Neural crest cell (in vitro differentiated cells): ENCODE measurements around the gene SAP30BP. TPM values are rescaled to one million over a fixed set of nuclear protein-coding genes. Genes with fewer than 3 reads are reported as not detected.
A peak's percentile ranks its signal among the peaks of the same experiment; 100 is the strongest.

Experiments
- DNase-seq: peaks from one replicate; pipeline ENCODE4 v3.0.0; 2021; ENCODE audit warnings: low read depth, mixed read lengths, low spot score
- H3K27ac Mint-ChIP-seq: one replicate; pipeline ENCODE4 v1.8.0; 2021; ENCODE audit warnings: mild to moderate bottlenecking, mixed read lengths; ENCODE audit not compliant: unreplicated experiment
- H3K27me3 Mint-ChIP-seq: 2 replicates; pipeline ENCODE4 v1.8.0; 2021; ENCODE audit warnings: low read depth, mild to moderate bottlenecking, mixed read lengths
- H3K36me3 Mint-ChIP-seq: 2 replicates; pipeline ENCODE4 v1.8.0; 2021; ENCODE audit warnings: low read depth, mild to moderate bottlenecking, mixed read lengths
- H3K4me1 Mint-ChIP-seq: 2 replicates; pipeline ENCODE4 v1.8.0; 2021; ENCODE audit warnings: mixed read lengths
- H3K4me3 Mint-ChIP-seq: one replicate; pipeline ENCODE4 v1.8.0; 2021; ENCODE audit warnings: mild to moderate bottlenecking, mixed read lengths
- H3K9me3 Mint-ChIP-seq: 2 replicates; pipeline ENCODE4 v1.8.0; 2021; ENCODE audit warnings: mixed read lengths
- long read RNA-seq: library from polyadenylated mRNA; unstranded; transcript quantifications from one replicate; pipeline ENCODE4 v2.0.0, GENCODE V29; 2020
- total RNA-seq: library from RNA; stranded (reverse); gene quantifications from 2 replicates; pipeline ENCODE4 v1.2.1, GENCODE V29; 2021
- TF ChIP-seq, protein P1 (sequence below): fragments of 200-600 bp; sonication (generic); conservative IDR thresholded peaks from 2 replicates; pipeline ENCODE4 v1.5.0; 2021; ENCODE audit warnings: antibody characterized with exemption, mild to moderate bottlenecking

SAP30BP gene
- total RNA-seq = 113 and 123 TPM in 2 replicates
- long read RNA-seq, transcript SAP30BP-225 (11 exons, 2,722 nt) = major isoform, 81 of 100 reads
- long read RNA-seq, partial matches to known transcripts = 8 of 100 reads
- long read RNA-seq, other reads (novel, unspliced or antisense) = 5 of 100 reads

DNA sequence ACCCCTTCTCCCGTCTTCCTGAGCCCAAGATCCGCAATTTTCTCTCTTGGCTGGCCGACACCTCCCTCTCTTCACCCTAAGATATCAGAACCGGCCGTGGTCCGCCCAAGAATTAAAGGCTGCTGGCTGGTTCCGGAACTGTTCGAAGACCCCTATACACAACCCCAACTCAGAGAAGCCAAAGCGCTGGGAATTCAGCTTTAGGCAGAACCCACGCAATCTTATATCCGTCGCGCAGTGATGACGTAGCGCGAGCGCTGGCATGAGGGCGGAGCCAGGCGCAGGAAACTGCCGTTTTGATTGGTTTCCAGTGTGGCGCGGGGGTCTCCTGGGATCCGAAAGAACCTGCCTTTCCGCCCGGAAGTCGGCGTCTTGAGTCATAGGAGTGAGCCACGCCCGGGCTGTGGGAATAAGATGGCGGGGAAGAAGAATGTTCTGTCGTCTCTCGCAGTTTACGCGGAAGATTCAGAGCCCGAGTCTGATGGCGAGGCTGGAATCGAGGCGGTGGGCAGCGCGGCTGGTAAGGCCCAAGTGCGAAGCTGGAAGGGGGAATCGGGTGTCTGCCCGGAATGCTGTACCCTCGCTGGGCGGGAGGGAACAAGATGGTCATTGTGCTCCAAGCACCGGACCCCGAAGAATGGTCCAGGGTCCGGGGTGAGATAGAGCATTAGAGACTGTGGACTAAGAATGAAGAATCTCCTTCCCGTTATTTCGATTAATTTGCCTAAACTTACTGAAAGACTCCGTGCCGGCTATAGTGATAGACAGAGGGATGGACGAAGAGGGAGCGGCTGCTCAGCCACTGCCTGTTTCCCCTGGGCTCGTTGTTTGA, at the start of gene SAP30BP, which contains the start of gene RECQL5:
TSS of gene SAP30BP (plus strand) at position 380 of the 832 bp plus-strand sequence. CDS start at position 415, 35 bp downstream.
TSS of gene RECQL5 (minus strand) at position 196 of the 832 bp plus-strand sequence. CDS start 597 bp downstream, outside the sequence.
- peaks cover 7% of the 10 kb centered on the region for H3K36me3 Mint-ChIP-seq
- H3K27ac Mint-ChIP-seq = no peak within 1 kb of the TSS
- no peaks in the 10 kb centered on the region for H3K9me3 Mint-ChIP-seq
- H3K4me3 Mint-ChIP-seq = peak within 1 kb of the TSS; percentile 56
- H3K4me1 Mint-ChIP-seq = peaks cover 25% of the 10 kb centered on the region
- H3K27me3 Mint-ChIP-seq = no peaks in the 10 kb centered on the region
- peak; percentile 96 for DNase-seq
- TF ChIP-seq, protein P1, sequence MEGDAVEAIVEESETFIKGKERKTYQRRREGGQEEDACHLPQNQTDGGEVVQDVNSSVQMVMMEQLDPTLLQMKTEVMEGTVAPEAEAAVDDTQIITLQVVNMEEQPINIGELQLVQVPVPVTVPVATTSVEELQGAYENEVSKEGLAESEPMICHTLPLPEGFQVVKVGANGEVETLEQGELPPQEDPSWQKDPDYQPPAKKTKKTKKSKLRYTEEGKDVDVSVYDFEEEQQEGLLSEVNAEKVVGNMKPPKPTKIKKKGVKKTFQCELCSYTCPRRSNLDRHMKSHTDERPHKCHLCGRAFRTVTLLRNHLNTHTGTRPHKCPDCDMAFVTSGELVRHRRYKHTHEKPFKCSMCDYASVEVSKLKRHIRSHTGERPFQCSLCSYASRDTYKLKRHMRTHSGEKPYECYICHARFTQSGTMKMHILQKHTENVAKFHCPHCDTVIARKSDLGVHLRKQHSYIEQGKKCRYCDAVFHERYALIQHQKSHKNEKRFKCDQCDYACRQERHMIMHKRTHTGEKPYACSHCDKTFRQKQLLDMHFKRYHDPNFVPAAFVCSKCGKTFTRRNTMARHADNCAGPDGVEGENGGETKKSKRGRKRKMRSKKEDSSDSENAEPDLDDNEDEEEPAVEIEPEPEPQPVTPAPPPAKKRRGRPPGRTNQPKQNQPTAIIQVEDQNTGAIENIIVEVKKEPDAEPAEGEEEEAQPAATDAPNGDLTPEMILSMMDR = no peak

DNA sequence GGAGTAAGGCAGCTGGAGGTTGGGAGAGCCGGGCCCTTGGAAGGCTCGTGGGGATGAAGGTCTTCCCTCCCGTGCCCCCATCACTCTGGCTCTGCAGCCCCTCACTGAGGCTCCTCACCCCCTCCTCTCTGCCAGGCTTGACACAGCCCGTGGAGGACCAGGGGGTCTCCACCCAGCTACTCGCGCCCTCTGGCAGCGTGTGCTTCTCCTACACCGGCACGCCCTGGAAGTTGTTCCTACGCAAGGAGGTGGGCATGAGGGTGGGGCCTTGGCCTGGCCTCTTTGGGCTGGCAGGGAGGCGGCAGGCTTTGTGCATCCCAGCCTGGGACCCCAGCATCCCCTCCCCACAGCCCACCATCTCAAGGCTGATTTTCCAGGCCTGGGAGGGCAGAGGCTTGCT, 49.5 kb upstream of the SAP30BP start:
- Mint-ChIP-seq H3K4me3 (no peak overlapping the region), H3K4me1 (peaks cover 8% of the 10 kb centered on the region), H3K27ac (peak overlapping the region; percentile 57), H3K9me3 (no peaks in the 10 kb centered on the region), H3K27me3 (peaks cover 2% of the 10 kb centered on the region), H3K36me3 (no peaks in the 10 kb centered on the region)
- TF ChIP-seq, protein P1 = no peak
- DNase-seq = no peak

DNA sequence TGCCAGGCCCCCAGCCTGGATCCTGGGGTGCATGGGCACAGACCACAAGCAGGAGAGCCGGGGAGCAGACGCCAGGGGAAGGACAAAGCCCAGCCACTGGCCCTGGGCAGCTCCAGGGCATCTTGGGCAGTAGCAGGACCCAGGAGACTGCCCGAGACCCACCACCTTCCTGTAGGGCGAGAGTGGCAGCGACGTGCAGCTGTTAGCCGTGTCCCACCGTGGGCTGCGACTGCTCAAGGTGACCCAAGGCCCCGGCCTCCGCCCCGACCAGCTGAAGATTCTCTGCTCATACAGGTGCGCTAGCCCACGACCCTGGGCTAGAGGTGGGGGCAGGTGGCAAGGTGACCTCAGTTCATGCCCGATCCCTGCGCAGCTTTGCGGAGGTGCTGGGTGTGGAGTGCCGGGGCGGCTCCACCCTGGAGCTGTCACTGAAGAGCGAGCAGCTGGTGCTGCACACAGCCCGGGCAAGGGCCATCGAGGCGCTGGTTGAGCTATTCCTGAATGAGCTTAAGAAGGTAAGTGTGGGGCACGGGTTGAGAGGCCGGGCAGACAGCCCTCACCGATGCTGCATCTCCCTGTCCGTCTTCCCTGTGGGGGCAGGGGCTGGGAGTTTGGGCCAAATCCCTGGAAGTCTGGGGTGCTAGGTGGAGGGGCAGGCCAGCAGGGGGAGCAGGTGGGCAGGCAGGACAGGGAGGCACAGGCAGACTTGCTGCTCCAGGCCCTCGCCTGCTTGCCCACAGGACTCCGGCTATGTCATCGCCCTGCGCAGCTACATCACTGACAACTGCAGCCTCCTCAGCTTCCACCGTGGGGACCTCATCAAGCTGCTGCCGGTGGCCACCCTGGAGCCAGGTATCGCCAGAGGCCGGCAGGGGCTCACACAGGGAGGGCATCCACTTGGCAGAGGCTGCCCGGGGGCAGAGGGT, 47.4 kb upstream of the SAP30BP start:
- peaks cover 3% of the 10 kb centered on the region for H3K27me3 Mint-ChIP-seq
- peaks cover 9% of the 10 kb centered on the region for H3K4me1 Mint-ChIP-seq
- TF ChIP-seq, protein P1 = peak; percentile 64
- H3K27ac Mint-ChIP-seq = no peak overlapping the region
- H3K4me3 Mint-ChIP-seq = no peak overlapping the region
- H3K36me3 Mint-ChIP-seq = no peaks in the 10 kb centered on the region
- DNase-seq = peak; percentile 70
- no peaks in the 10 kb centered on the region for H3K9me3 Mint-ChIP-seq

DNA sequence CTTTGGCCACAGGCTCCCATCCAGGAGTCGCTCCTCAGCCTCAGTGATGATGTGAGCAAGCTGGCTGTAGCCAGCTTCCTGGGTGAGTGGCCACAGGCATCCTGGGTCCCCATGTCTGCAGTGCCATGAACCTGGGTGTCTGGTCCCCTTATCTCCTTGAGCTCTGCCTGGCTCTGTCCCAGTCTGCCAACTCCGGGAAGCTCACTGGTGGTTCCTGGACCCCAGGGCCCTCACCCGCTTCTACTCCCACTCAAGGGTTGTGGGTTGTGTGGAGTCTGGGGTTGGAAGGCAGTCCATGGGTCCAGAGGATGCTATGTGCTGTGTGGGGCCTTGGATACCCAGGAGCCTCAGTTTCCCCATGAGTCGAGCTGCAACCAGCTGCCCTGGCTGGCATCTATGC, 45.6 kb upstream of the SAP30BP start:
- DNase-seq = no peak
- H3K9me3 Mint-ChIP-seq = no peaks in the 10 kb centered on the region
- TF ChIP-seq, protein P1 = no peak
- H3K4me1 Mint-ChIP-seq = peaks cover 9% of the 10 kb centered on the region
- H3K27me3 Mint-ChIP-seq = peaks cover 3% of the 10 kb centered on the region
- no peaks in the 10 kb centered on the region for H3K36me3 Mint-ChIP-seq
- no peak overlapping the region for H3K4me3 Mint-ChIP-seq
- H3K27ac Mint-ChIP-seq = no peak overlapping the region

DNA sequence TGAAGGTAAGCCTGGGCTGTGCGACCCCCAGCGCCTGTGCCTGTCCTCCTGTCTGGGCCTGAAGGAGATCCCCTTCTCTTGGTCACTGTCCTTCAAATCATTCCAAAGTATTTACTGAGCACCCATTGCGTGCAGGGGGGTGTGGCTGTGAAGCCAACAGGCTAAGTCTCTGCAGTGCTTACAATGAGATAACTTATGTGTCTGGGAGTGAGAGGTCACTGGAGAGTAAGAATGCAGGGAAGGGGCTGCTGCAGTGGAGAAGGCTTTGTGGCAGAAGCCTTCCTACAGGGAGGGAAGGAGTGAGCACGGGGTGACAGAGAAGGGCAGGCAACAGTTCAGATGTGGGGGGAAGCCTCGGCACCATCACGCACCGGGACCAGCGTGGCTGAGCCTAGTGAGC, 45.1 kb upstream of the SAP30BP start:
- Mint-ChIP-seq H3K9me3 (no peaks in the 10 kb centered on the region), H3K27ac (peak overlapping the region; percentile 58), H3K4me3 (peak overlapping the region; percentile 3)

More for the DNA sequence above, 45.1 kb upstream of the SAP30BP start:
- TF ChIP-seq, protein P1 = no peak
- DNase-seq = no peak
- H3K36me3 Mint-ChIP-seq = no peaks in the 10 kb centered on the region
- H3K27me3 Mint-ChIP-seq = peaks cover 3% of the 10 kb centered on the region
- peaks cover 9% of the 10 kb centered on the region for H3K4me1 Mint-ChIP-seq
